Activated naive CD8-positive, alpha-beta T cell (primary cell): ENCODE measurements around the gene ERICH6B.

Experiments
- H3K27ac Mint-ChIP-seq: one replicate; pipeline ENCODE4 v1.8.0; 2021; ENCODE audit warnings: mixed read lengths
- H3K27me3 Mint-ChIP-seq: one replicate; pipeline ENCODE4 v1.8.0; 2021; ENCODE audit warnings: mixed read lengths
- H3K36me3 Mint-ChIP-seq: one replicate; pipeline ENCODE4 v1.8.0; 2021; ENCODE audit warnings: mixed read lengths
- H3K4me1 Mint-ChIP-seq: one replicate; pipeline ENCODE4 v1.8.0; 2021; ENCODE audit warnings: low read depth, mixed read lengths
- H3K4me3 Mint-ChIP-seq: one replicate; pipeline ENCODE4 v1.8.0; 2021; ENCODE audit warnings: mild to moderate bottlenecking, mixed read lengths
- H3K9me3 Mint-ChIP-seq: one replicate; pipeline ENCODE4 v1.8.0; 2021; ENCODE audit warnings: low read depth, mixed read lengths

ERICH6B gene

DNA sequence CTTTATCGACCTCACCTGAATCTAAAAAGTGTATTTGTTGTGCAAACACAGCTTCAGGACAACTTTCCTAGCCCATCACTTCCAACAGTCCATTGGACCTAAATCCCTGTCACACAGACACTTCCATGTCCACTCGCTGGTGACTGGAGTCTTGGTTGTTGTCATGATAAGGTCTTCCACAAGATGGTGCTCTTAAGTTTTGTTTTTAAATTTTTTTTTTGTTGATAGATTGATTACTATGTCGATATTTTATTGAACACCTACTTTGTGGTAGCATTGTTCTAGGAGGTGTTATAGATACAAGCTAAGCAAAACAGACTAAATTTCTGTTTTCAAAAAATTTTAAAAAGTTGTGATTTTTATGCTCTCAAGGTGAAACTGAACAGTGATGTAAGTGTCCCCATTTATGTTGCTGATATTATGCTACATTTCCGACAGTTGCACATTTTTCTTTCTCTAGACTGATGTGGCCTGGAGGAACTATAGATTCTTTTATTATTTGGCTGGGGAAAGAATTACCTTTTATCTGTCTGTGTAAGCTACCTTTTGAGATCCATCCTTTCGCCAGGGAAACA is 8.1 kb upstream of the ERICH6B start:
- H3K4me3 Mint-ChIP-seq: no peak overlapping the region
- peaks cover 4% of the 10 kb centered on the region for H3K9me3 Mint-ChIP-seq
- no peaks in the 10 kb centered on the region for H3K4me1 Mint-ChIP-seq
- H3K36me3 Mint-ChIP-seq: no peaks in the 10 kb centered on the region
- no peak overlapping the region for H3K27ac Mint-ChIP-seq
- H3K27me3 Mint-ChIP-seq: peaks cover 16% of the 10 kb centered on the region

DNA sequence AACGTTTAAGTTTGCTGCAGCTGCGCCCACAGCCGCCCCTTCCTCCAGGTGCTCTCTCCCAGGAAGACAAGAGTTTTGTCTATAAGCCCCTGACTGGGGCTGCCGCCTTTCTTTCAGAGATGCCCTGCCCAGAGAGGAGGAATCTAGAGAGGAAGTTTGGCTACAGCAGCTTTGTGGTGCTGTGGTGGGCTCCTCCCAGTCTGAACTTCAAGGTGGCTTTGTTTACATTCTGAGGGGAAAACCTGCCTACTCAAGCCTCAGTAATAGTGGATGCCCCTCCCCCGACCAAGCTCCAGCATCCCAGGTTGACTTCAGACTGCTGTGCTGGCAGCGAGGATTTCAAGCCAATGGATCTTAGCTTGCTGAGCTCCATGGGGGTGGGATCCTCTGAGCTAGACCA is 6.4 kb upstream of the ERICH6B start:
- H3K9me3 Mint-ChIP-seq: peaks cover 4% of the 10 kb centered on the region
- H3K4me3 Mint-ChIP-seq: no peak overlapping the region
- peaks cover 2% of the 10 kb centered on the region for H3K36me3 Mint-ChIP-seq
- no peak overlapping the region for H3K27ac Mint-ChIP-seq
- no peaks in the 10 kb centered on the region for H3K4me1 Mint-ChIP-seq
- peaks cover 27% of the 10 kb centered on the region for H3K27me3 Mint-ChIP-seq

DNA sequence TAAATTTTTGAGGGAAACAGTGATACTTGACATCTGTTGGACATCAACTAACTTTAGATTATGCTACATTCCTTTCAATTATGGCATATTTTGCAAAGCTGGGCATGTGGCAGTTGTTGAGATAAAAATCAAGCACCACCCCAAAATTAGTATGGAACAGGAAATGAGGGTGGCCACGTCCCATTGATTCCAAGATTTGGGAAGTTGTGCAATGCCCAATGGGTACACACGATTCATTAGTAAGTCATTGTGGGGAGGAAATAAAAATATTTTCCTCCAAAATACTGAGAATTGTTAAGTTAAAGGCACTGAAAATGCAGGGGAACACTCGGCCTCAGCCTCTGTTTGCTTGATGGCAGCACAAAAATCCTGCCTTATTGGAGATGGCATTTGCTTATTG is 7.6 kb downstream of the ERICH6B start:
- H3K4me3 Mint-ChIP-seq: no peak overlapping the region
- H3K36me3 Mint-ChIP-seq: no peaks in the 10 kb centered on the region
- peaks cover 7% of the 10 kb centered on the region for H3K27me3 Mint-ChIP-seq

DNA sequence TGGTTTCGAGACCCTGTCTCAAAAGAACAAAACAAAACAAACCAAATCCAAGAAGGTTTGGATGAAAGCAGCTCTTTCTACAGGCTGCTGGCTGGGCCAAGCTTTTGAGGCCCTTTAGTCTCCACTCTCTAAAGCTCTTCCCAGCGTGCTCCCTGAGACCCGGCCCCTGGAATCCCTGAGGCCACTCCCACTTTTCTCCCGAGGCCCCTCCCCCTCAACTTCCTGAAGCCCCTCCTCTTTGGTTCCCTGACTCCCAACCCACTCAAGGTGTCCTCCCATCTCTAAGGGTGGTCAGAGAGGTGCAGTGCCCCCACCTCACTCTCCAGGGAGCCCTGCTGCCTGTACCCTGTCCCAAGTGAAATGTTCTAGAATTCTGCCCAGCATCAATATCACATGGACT is 10.6 kb downstream of the ERICH6B start:
- Mint-ChIP-seq H3K27me3 (peaks cover 5% of the 10 kb centered on the region), H3K36me3 (no peaks in the 10 kb centered on the region), H3K4me3 (no peak overlapping the region), H3K9me3 (no peaks in the 10 kb centered on the region), H3K27ac (no peak overlapping the region), H3K4me1 (no peaks in the 10 kb centered on the region)

More for the DNA sequence above, 7.6 kb downstream of the ERICH6B start:
- no peak overlapping the region for H3K27ac Mint-ChIP-seq
- H3K9me3 Mint-ChIP-seq: no peaks in the 10 kb centered on the region
- no peaks in the 10 kb centered on the region for H3K4me1 Mint-ChIP-seq

DNA sequence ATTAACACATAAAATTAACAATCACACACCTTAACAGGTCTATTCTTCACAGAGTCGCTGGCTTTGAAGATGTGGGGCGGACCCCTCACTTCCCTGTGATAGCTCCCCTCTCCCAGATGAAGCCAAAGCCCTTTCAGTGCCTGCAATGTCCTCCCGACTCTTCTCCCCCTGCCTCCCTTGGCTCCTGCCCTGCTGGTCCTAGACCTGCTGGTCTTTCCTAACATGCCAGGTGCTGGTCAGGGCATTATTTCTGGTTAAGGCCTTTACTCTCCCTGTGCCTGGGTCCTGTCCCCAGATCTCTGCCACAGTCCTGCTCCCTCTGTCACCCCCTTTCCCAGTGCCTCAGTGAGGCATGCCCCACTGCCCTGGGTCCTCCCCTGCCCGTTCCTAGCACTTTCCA is 12.2 kb downstream of the ERICH6B start:
- Mint-ChIP-seq H3K36me3 (no peaks in the 10 kb centered on the region), H3K27me3 (peaks cover 7% of the 10 kb centered on the region), H3K4me1 (no peaks in the 10 kb centered on the region), H3K27ac (no peak overlapping the region), H3K4me3 (no peak overlapping the region), H3K9me3 (no peaks in the 10 kb centered on the region)

DNA sequence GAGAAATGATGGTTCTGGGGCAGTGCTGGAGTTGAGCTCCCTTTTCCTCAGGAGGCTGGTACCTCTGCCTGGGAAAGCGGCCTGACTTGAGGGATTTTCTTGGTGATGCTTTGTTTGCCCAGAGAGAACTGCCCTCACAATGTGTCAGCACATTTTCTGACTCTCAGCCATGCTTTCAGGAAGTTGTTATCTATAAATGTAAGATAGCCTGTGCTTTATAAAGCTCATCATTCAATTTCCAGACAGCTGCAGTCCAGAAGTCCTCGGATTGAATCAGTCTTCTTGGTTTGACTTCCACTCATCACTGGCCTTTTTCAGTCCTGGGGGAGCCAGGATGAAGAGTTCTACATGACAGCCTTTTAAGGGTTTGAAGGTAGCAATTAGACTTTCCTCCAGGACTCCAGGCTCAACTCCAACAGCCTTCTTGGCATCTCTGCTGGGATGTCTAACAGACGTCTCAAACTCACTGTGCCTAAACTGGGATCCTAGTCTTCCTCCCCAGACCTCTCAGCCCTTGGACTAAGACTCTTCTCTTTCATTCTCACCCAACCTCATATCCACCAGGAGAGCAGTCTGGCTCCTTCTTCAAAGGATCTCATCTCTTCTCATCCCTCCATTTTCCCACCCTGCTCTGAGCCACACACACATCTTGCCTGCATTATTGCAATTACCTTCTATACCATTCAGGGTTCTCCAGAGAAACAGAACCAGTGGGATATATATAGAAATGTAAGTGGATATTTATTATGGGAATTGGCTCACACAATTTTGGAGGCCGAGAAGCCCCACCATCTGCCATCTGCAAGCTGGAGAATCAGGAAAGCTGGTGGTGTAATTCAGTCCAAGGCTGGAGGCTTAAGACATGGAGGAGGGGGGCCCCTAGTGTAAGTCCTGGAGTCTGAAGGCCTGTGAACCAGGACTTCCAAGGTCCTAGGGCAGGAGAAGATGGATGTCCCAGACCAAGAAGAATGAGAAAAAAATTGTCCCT is 13.1 kb downstream of the ERICH6B start:
- Mint-ChIP-seq H3K27ac (no peak overlapping the region), H3K9me3 (no peaks in the 10 kb centered on the region), H3K4me3 (no peak overlapping the region), H3K27me3 (peaks cover 11% of the 10 kb centered on the region), H3K4me1 (no peaks in the 10 kb centered on the region), H3K36me3 (no peaks in the 10 kb centered on the region)

DNA sequence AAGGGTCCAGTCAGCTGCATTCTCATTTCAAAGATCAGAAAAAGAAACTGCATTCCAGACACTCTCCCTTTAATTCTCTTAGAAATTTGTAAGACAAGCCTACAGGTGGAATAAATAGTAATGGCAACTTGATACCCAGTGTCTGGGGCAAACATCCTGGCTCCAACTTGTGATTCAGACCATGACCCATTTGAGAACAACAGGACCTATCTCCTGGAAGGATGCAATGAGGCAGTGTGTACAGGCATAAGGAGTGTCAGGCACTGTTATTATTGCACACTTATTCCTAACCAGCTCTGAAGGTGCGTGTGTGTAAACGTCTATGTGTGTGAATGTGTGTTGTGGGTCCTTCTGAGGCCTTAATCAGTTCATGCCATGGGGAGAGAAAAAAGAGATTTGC is 13.9 kb downstream of the ERICH6B start:
- H3K4me1 Mint-ChIP-seq: no peaks in the 10 kb centered on the region
- no peak overlapping the region for H3K27ac Mint-ChIP-seq
- H3K27me3 Mint-ChIP-seq: peaks cover 11% of the 10 kb centered on the region
- H3K9me3 Mint-ChIP-seq: no peaks in the 10 kb centered on the region
- no peak overlapping the region for H3K4me3 Mint-ChIP-seq
- no peaks in the 10 kb centered on the region for H3K36me3 Mint-ChIP-seq

DNA sequence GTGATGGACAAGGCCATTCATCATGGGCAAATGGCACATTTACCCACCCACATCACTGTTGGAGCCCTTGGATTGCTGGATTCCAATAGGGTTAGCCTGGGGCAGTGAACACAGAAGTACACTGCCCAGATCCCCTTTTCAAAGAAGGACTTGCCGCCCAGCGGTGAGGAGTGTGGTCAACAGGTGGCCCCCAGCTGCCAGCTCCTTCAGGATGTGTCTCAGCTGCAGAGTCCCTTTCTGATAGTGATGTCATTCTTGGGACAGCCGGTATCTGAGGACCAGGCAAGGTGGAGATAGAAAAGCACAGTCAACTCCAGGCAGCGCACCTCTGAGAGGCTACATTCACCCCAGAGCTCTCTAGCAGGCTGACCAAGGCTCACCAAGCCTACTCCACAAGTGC is 16.9 kb downstream of the ERICH6B start:
- H3K36me3 Mint-ChIP-seq: no peaks in the 10 kb centered on the region
- H3K9me3 Mint-ChIP-seq: no peaks in the 10 kb centered on the region
- H3K27ac Mint-ChIP-seq: no peak overlapping the region
- no peak overlapping the region for H3K4me3 Mint-ChIP-seq
- peaks cover 11% of the 10 kb centered on the region for H3K27me3 Mint-ChIP-seq
- no peaks in the 10 kb centered on the region for H3K4me1 Mint-ChIP-seq

DNA sequence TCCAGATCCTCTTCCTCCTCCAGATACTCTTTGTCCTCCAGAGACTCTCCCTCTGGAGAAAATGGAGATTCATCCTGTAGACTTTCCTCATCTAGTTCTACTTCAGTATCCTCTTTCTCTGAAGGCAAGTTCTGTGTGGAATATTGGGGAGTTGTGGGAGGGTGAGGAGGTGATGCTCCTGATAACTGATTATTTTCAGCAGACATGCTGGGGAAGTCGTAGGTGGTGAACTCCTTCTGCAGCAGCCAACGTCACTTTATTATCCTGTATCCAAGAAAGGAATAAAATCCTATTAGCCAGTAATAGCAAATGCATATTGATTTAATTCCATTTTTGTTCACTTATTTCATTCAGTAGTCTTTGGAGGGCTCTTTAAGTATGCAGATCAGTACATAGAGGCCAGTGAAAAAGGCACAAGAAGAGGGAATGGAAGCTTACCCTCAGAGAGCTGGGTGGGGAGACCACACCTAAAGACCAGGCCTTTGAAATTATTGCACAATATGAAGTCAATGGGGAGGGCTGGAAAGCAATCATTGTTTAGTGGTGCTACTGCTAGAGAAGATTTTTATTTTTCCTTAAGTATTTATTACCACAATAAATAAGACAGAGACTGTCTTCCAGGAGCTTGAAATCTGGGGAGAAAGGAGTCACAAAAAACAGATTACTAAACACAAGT is 18.6 kb downstream of the ERICH6B start:
- Mint-ChIP-seq H3K27ac (no peak overlapping the region), H3K4me1 (no peaks in the 10 kb centered on the region)

DNA sequence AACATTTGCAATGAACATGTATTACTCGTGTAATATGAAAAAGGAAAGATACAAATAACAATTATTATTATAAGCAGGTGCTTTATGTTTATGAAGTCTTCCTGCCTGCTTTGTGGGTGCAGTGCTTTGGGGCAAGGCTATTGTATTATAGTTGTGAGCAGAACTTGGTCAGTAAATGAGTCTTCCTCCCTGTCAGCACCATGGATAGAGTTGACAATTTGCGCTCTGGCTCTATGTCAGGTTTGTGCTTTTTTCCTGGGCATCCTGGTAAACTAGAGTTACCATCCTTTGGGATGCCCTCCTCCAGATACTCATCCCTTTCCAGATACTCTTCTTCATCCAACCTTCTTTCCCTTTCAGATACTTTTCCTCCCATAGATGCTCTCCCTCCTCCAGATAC is 19.6 kb downstream of the ERICH6B start:
- Mint-ChIP-seq H3K4me3 (no peak overlapping the region), H3K4me1 (no peaks in the 10 kb centered on the region), H3K36me3 (no peaks in the 10 kb centered on the region), H3K27ac (no peak overlapping the region), H3K27me3 (peaks cover 11% of the 10 kb centered on the region), H3K9me3 (no peaks in the 10 kb centered on the region)

More for the DNA sequence above, 18.6 kb downstream of the ERICH6B start:
- H3K36me3 Mint-ChIP-seq: no peaks in the 10 kb centered on the region
- no peak overlapping the region for H3K4me3 Mint-ChIP-seq
- H3K9me3 Mint-ChIP-seq: no peaks in the 10 kb centered on the region
- peaks cover 11% of the 10 kb centered on the region for H3K27me3 Mint-ChIP-seq

DNA sequence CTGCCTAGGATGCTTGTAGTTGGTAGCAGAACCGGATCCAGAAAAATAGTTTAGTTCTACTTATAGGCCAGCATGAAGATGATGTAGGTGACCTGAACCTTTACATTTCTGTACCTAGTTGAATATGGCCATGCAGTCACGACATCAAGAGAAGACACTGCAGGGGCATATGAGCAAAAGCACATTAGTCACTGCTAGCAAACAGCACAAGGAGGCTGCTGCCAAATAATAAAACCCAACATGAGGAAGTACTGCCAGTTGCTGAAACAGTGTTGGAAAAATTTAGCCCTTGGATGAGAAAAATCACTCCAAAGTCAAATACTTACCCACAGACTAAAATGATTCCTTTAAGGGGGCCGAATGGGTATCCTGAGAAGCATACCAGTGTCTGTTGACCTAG is 20.8 kb downstream of the ERICH6B start:
- Mint-ChIP-seq H3K27me3 (peaks cover 10% of the 10 kb centered on the region), H3K36me3 (no peaks in the 10 kb centered on the region), H3K4me3 (no peak overlapping the region), H3K4me1 (no peaks in the 10 kb centered on the region), H3K27ac (no peak overlapping the region), H3K9me3 (no peaks in the 10 kb centered on the region)

DNA sequence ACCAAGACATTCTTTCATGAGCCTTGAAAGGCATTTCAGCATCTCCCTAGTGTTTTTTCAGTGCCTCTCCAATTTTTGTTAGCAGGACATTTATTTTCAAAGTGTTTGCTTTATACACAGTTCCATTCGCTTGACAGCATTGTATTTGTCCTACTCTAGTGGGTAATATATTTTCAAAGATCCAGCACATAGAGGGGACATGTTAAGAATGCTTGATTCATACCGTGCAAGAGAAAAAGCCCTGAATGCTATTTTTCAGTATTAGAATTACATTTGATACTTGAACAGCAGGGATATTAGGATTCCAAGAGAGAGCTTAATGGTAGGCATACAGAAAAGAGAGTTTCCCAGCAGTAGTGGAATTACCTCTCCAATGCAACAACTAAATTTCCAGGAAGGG is 21.3 kb downstream of the ERICH6B start:
- H3K4me3 Mint-ChIP-seq: no peak overlapping the region
- H3K4me1 Mint-ChIP-seq: no peaks in the 10 kb centered on the region
- no peaks in the 10 kb centered on the region for H3K36me3 Mint-ChIP-seq
- H3K9me3 Mint-ChIP-seq: no peaks in the 10 kb centered on the region
- no peak overlapping the region for H3K27ac Mint-ChIP-seq
- H3K27me3 Mint-ChIP-seq: peaks cover 10% of the 10 kb centered on the region

DNA sequence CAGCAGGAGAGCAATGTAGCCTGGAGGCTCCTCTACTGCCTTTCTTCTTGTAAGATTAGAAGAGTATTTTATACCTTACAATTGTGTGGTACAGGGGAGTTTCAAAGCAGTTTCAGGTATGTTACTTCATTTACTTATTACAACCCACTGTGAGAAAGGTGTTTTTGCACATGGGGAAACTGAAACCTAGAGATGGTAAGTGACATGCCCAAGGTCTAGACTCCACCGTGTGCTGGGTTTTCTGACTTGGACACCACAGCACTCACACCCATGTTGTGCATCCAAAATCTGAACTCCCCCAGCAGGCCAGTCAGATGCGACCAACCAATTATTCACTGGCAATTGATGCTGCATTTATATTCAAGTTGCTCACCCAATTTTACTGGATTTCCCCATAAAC is 22.8 kb downstream of the ERICH6B start:
- Mint-ChIP-seq H3K4me3 (no peak overlapping the region), H3K4me1 (no peaks in the 10 kb centered on the region), H3K36me3 (no peaks in the 10 kb centered on the region), H3K27ac (no peak overlapping the region), H3K27me3 (peaks cover 3% of the 10 kb centered on the region), H3K9me3 (no peaks in the 10 kb centered on the region)

DNA sequence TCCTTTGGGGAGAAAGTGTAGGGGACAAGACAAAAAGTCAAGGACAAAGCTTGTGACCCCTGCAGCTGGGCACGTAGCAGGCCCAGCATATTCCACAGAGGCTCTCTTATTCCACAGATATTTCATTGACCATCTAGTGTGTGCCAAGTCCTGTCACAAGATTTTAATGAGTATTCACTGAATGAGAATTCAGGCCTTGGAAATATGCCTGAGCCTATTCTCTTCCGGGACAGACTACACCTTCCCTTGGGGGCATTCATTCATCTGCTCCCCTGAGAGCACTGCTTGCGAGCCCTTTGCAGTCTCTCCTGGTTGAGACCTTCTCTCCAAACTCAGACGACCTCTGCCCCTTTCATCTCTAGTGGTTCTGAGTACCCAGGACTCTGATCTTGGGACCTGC is 25.5 kb downstream of the ERICH6B start:
- no peak overlapping the region for H3K27ac Mint-ChIP-seq
- peaks cover 6% of the 10 kb centered on the region for H3K27me3 Mint-ChIP-seq
- H3K4me1 Mint-ChIP-seq: no peaks in the 10 kb centered on the region
- no peaks in the 10 kb centered on the region for H3K9me3 Mint-ChIP-seq
- no peak overlapping the region for H3K4me3 Mint-ChIP-seq
- no peaks in the 10 kb centered on the region for H3K36me3 Mint-ChIP-seq

DNA sequence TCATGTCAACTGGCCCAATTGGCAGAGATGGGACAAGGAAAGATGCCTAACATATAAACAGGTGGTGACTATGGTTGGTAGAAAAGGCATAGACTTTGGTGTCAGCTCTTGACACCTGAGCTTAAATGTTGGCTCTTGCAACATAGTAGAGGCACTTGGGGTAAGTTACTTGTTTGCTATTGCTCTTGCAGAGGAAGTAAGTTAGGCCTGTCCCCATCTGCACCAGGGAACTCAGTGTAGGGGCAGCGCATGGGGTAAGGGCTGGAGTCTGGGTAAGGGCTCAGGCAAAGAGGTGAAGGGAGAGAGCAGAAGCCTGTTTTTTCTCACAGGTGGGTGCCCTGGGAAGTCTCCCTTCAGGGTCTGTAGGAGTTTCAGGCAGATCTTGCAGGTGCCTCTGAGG is 27.6 kb downstream of the ERICH6B start:
- Mint-ChIP-seq H3K27me3 (peaks cover 3% of the 10 kb centered on the region), H3K4me3 (no peak overlapping the region), H3K9me3 (no peaks in the 10 kb centered on the region), H3K36me3 (no peaks in the 10 kb centered on the region), H3K27ac (no peak overlapping the region), H3K4me1 (no peaks in the 10 kb centered on the region)
